ENCODE measurements around the gene GSTT4. TPM values are rescaled to one million over a fixed set of nuclear protein-coding genes. Genes with fewer than 3 reads are reported as not detected.

GSTT4 gene
- total RNA-seq, 4 donors from 2014 or later: not detected

DNA sequence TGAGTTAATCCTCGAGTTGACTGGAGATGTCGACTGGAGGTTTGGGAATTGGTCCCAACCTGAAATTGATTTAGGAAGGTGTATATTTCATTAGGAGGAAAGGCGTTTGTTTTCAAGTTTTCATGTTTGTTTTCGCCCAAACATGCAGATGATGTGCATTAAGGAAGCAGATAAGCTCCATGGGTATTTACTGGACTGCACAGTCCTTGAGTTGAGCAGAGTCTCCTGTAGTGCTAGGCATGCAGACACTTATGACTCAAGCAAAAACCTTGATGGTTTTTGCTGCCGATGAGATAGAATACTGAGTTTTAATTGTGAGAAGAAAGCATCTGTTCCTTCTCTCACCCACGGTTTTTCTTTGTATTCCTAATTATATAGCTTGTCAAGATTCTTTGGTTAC is 33.8 kb upstream of the GSTT4 start:
- peaks cover 0 to 56% (median 3%) of the 10 kb centered on the region in 3 donors for H3K4me1 ChIP-seq
- H3K27ac ChIP-seq: peak overlapping the region in 2 of 4 donors; percentile 45 to 64
- H3K36me3 ChIP-seq: peaks cover 0 to 70% (median 18%) of the 10 kb centered on the region in 3 donors
- intact Hi-C loops (cut with DNase I): no loop called here
- H3K4me3 ChIP-seq: no peak overlapping the region
- 41 to 59% methylated on average over 6 of the region's 6 CpGs for WGBS, 2 donors
- TF ChIP-seq, protein P1, sequence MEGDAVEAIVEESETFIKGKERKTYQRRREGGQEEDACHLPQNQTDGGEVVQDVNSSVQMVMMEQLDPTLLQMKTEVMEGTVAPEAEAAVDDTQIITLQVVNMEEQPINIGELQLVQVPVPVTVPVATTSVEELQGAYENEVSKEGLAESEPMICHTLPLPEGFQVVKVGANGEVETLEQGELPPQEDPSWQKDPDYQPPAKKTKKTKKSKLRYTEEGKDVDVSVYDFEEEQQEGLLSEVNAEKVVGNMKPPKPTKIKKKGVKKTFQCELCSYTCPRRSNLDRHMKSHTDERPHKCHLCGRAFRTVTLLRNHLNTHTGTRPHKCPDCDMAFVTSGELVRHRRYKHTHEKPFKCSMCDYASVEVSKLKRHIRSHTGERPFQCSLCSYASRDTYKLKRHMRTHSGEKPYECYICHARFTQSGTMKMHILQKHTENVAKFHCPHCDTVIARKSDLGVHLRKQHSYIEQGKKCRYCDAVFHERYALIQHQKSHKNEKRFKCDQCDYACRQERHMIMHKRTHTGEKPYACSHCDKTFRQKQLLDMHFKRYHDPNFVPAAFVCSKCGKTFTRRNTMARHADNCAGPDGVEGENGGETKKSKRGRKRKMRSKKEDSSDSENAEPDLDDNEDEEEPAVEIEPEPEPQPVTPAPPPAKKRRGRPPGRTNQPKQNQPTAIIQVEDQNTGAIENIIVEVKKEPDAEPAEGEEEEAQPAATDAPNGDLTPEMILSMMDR (IDR thresholded peaks at IDR 0.05): no peak
- TF ChIP-seq POLR2A (IDR thresholded peaks at IDR 0.05): no peak
- H3K9me3 ChIP-seq: no peaks in the 10 kb centered on the region
- no peak for DNase-seq
- H3K27me3 ChIP-seq: no peaks in the 10 kb centered on the region

- H3K9me3 ChIP-seq: no peaks in the 10 kb centered on the region
- no peak for DNase-seq
- peak overlapping the region; percentile 30 to 64 (median 52) for H3K27ac ChIP-seq
- intact Hi-C loops (cut with DNase I): no loop called here
- H3K36me3 ChIP-seq: peaks cover 0 to 70% (median 18%) of the 10 kb centered on the region in 3 donors
- H3K4me1 ChIP-seq: peaks cover 0 to 53% (median 3%) of the 10 kb centered on the region in 3 donors
- WGBS, 2 donors: 32 to 58% methylated on average over 8 of the region's 8 CpGs
- no peak overlapping the region for H3K4me3 ChIP-seq
- TF ChIP-seq POLR2A (IDR thresholded peaks at IDR 0.05): no peak
- TF ChIP-seq, protein P1 (IDR thresholded peaks at IDR 0.05): no peak
- H3K27me3 ChIP-seq: no peaks in the 10 kb centered on the region
Observed at GRCh38 chr22:24037851-24038765, 32.9 kb upstream of the GSTT4 start.

DNA sequence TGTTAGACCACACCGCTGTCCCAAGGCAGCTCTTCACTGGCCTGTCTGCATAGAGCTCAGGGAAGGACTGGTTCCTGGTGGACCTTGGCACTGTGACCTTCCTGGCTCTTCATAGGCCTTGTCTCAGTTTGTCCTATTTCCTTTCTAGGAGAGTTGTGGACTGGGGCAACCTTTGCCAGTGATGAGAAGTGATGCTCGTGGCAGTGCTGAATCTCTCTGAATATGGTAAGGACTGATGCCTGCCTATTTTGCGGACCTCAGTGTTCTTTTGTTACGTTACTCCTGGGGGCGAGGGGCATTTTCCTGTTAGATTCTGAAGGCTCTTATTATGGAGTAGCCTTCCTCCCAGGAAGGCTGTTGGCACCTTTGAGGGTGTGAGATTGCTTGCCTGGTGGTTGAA is 30.0 kb upstream of the GSTT4 start:
- TF ChIP-seq, protein P1 (IDR thresholded peaks at IDR 0.05): no peak
- no peak for TF ChIP-seq POLR2A (IDR thresholded peaks at IDR 0.05)
- no peak overlapping the region for H3K4me3 ChIP-seq
- no peaks in the 10 kb centered on the region for H3K27me3 ChIP-seq
- H3K27ac ChIP-seq: no peak overlapping the region
- H3K36me3 ChIP-seq: peaks cover 0 to 50% (median 18%) of the 10 kb centered on the region in 3 donors
- peaks cover 0 to 44% (median 3%) of the 10 kb centered on the region in 3 donors for H3K4me1 ChIP-seq
- DNase-seq: no peak
- no peaks in the 10 kb centered on the region for H3K9me3 ChIP-seq
- WGBS, 2 donors: 84 to 100% methylated on average over 2 to 4 of the region's 5 CpGs
- intact Hi-C loops (cut with DNase I): no loop called here

GRCh38 chr22:24033731-24034130 is 28.5 kb upstream of the GSTT4 start:
- TF ChIP-seq, protein P1 (IDR thresholded peaks at IDR 0.05): no peak
- H3K27me3 ChIP-seq: no peaks in the 10 kb centered on the region
- H3K4me1 ChIP-seq: peaks cover 0 to 30% (median 3%) of the 10 kb centered on the region in 3 donors
- 72 to 96% methylated on average over 4 of the region's 4 CpGs for WGBS, 2 donors
- no peak overlapping the region for H3K27ac ChIP-seq
- H3K36me3 ChIP-seq: peaks cover 0 to 35% (median 12%) of the 10 kb centered on the region in 3 donors
- no peak for DNase-seq
- H3K9me3 ChIP-seq: no peaks in the 10 kb centered on the region
- intact Hi-C loops (cut with DNase I): no loop called here
- no peak overlapping the region for H3K4me3 ChIP-seq

DNA sequence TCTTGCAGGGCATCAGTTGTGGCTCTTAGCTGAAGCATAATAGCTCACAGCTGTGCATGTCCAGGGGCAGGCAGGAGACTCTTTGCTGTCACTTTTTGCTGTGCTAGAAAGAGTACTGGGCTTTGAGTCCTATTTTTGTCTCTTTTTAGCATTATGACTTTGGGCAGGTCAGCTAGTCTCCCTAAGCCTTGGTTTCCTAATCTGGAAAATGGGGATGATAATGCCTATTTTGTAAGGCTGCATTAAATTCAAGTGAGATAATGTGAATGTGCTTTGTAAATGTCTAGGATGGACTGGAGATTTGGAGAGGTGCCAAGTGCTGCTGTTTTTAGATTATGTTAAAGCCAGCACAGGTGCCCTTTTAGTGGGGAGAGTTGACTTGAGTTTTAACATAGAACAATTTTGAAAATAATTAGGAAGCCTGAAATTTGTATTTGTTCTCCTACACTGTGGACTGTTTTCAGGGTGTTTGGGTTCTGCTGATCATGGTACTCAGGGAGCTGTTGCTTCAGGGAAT is 25.0 kb upstream of the GSTT4 start:
- H3K4me1 ChIP-seq: peaks cover 0 to 8% (median 0%) of the 10 kb centered on the region in 3 donors
- H3K27ac ChIP-seq: no peak overlapping the region
- no peaks in the 10 kb centered on the region for H3K27me3 ChIP-seq
- no peak for DNase-seq
- TF ChIP-seq, protein P1 (IDR thresholded peaks at IDR 0.05): no peak
- no peak for TF ChIP-seq POLR2A (IDR thresholded peaks at IDR 0.05)
- H3K4me3 ChIP-seq: no peak overlapping the region
- H3K9me3 ChIP-seq: no peaks in the 10 kb centered on the region
- intact Hi-C loops (cut with DNase I): no loop called here
- H3K36me3 ChIP-seq: peaks cover 0 to 15% (median 0%) of the 10 kb centered on the region in 3 donors
